WTC11 (cell line): Measurements from ENCODE around the gene HOXB3. TPM values are rescaled to one million over a fixed set of nuclear protein-coding genes. Genes with fewer than 3 reads are reported as not detected.

Experiments
- ATAC-seq: fragments of 200-7000 bp; cut with Tn5 transposase; 2 replicates; pipeline ENCODE4 v1.10.0; 2021; ENCODE audit warnings: mild to moderate bottlenecking, moderate library complexity
- CTCF ChIA-PET: fragments of 300-600 bp; sonication (Branson Sonifier 250); formaldehyde crosslinking; loops from one replicate; lab custom pipeline; 2021; ENCODE audit warnings: antibody characterized with exemption; lab: Charles Lee
- POLR2A ChIA-PET: fragments of 350-600 bp; sonication (Branson Sonifier 250); formaldehyde crosslinking; loops from one replicate; lab custom pipeline; 2021; ENCODE audit warnings: antibody characterized with exemption; lab: Charles Lee
- DNase-seq: peaks from one replicate; pipeline ENCODE4 v3.0.0; 2021; ENCODE audit warnings: low spot score
- H3K27ac Mint-ChIP-seq: 2 replicates; pipeline ENCODE4 v1.8.0; 2021; ENCODE audit warnings: mixed read lengths
- H3K27me3 Mint-ChIP-seq: 2 replicates; pipeline ENCODE4 v1.8.0; 2021; ENCODE audit warnings: low read depth, mild to moderate bottlenecking, moderate library complexity, mixed read lengths
- H3K36me3 Mint-ChIP-seq: 2 replicates; pipeline ENCODE4 v1.8.0; 2021; ENCODE audit warnings: mixed read lengths
- H3K4me1 Mint-ChIP-seq: 2 replicates; pipeline ENCODE4 v1.8.0; 2022; ENCODE audit warnings: mixed read lengths
- H3K4me3 Mint-ChIP-seq: 2 replicates; pipeline ENCODE4 v1.8.0; 2021; ENCODE audit warnings: mild to moderate bottlenecking, moderate library complexity, mixed read lengths
- H3K9me3 Mint-ChIP-seq: 2 replicates; pipeline ENCODE4 v1.8.0; 2021; ENCODE audit warnings: mixed read lengths
- ATF1 ChIP-seq: sonication (generic); formaldehyde crosslinking; IDR thresholded peaks from 2 replicates; pipeline ENCODE4 v1.8.1; 2023; ENCODE audit warnings: mild to moderate bottlenecking, moderate library complexity, missing genetic modification reagents
- CBFB ChIP-seq: sonication (generic); formaldehyde crosslinking; IDR thresholded peaks from 2 replicates; pipeline ENCODE4 v1.8.1; 2022; ENCODE audit warnings: mild to moderate bottlenecking, low read depth, missing genetic modification reagents
- CREB1 ChIP-seq: sonication (generic); formaldehyde crosslinking; IDR thresholded peaks from 2 replicates; pipeline ENCODE4 v1.8.0; 2023; ENCODE audit warnings: mild to moderate bottlenecking, missing genetic modification reagents
- ESRRA ChIP-seq: sonication (generic); formaldehyde crosslinking; IDR thresholded peaks from 2 replicates; pipeline ENCODE4 v1.8.1; 2022; ENCODE audit warnings: mild to moderate bottlenecking, missing genetic modification reagents, borderline replicate concordance
- FOXJ3 ChIP-seq: sonication (generic); formaldehyde crosslinking; IDR thresholded peaks from 2 replicates; pipeline ENCODE4 v1.9.0; 2021; ENCODE audit warnings: missing genetic modification reagents, mild to moderate bottlenecking, borderline replicate concordance
- KAT7 ChIP-seq: sonication (generic); formaldehyde crosslinking; IDR thresholded peaks from 2 replicates; pipeline ENCODE4 v1.8.1; 2023; ENCODE audit warnings: missing genetic modification reagents, mild to moderate bottlenecking, borderline replicate concordance
- MXD4 ChIP-seq: fragments of 250-450 bp; sonication (Bioruptor Pico); IDR thresholded peaks from 2 replicates; pipeline ENCODE4 v1.8.0; 2021; ENCODE audit warnings: mild to moderate bottlenecking, moderate library complexity, borderline replicate concordance
- NR3C1 ChIP-seq: sonication (generic); formaldehyde crosslinking; conservative IDR thresholded peaks from 2 replicates; pipeline ENCODE4 v1.8.1; 2023; ENCODE audit warnings: low read depth, mild to moderate bottlenecking, missing genetic modification reagents
- PRDM15 ChIP-seq: sonication (generic); formaldehyde crosslinking; IDR thresholded peaks from 2 replicates; pipeline ENCODE4 v1.8.0; 2022; ENCODE audit warnings: missing genetic modification reagents
- RORB ChIP-seq: fragments of 250-450 bp; sonication (Bioruptor Pico); IDR thresholded peaks from 2 replicates; pipeline ENCODE4 v1.9.0; 2021; ENCODE audit warnings: mild to moderate bottlenecking
- SMAD3 ChIP-seq: sonication (generic); formaldehyde crosslinking; IDR thresholded peaks from 2 replicates; pipeline ENCODE4 v1.8.0; 2022; ENCODE audit warnings: missing genetic modification reagents, mild to moderate bottlenecking, borderline replicate concordance
- ZNF232 ChIP-seq: sonication (generic); formaldehyde crosslinking; IDR thresholded peaks from 2 replicates; pipeline ENCODE4 v1.8.0; 2022; ENCODE audit warnings: mild to moderate bottlenecking, missing genetic modification reagents
- ZNF263 ChIP-seq: sonication (generic); formaldehyde crosslinking; IDR thresholded peaks from 2 replicates; pipeline ENCODE4 v1.8.1; 2022; ENCODE audit warnings: low read depth, mild to moderate bottlenecking, moderate library complexity, missing genetic modification reagents
- ZNF396 ChIP-seq: fragments of 250-450 bp; sonication (Bioruptor Pico); IDR thresholded peaks from 2 replicates; pipeline ENCODE4 v1.8.0; 2021; ENCODE audit warnings: mild to moderate bottlenecking, moderate library complexity, borderline replicate concordance
- ZNF423 ChIP-seq: fragments of 250-450 bp; sonication (Bioruptor Pico); IDR thresholded peaks from 2 replicates; pipeline ENCODE4 v2.1.2; 2022; ENCODE audit warnings: mild to moderate bottlenecking, moderate library complexity
- ZNF425 ChIP-seq: fragments of 250-450 bp; sonication (Bioruptor Pico); conservative IDR thresholded peaks from 2 replicates; pipeline ENCODE4 v1.9.0; 2021; ENCODE audit warnings: mild to moderate bottlenecking
- total RNA-seq: library from RNA; stranded (reverse); gene quantifications from 3 replicates; pipeline ENCODE4 v1.2.3, GENCODE V29; 2021
- TF ChIP-seq, protein P1 (sequence below): sonication (generic); formaldehyde crosslinking; IDR thresholded peaks from 2 replicates; pipeline ENCODE4 v1.8.0; 2023; ENCODE audit warnings: missing genetic modification reagents
- TF ChIP-seq, protein P2 (sequence below): sonication (generic); formaldehyde crosslinking; IDR thresholded peaks from 2 replicates; pipeline ENCODE4 v1.8.0; 2023; ENCODE audit warnings: mild to moderate bottlenecking, missing genetic modification reagents

The HOXB3 gene
- total RNA-seq, 1 experiment from 2014 or later, result 0.09 TPM

DNA sequence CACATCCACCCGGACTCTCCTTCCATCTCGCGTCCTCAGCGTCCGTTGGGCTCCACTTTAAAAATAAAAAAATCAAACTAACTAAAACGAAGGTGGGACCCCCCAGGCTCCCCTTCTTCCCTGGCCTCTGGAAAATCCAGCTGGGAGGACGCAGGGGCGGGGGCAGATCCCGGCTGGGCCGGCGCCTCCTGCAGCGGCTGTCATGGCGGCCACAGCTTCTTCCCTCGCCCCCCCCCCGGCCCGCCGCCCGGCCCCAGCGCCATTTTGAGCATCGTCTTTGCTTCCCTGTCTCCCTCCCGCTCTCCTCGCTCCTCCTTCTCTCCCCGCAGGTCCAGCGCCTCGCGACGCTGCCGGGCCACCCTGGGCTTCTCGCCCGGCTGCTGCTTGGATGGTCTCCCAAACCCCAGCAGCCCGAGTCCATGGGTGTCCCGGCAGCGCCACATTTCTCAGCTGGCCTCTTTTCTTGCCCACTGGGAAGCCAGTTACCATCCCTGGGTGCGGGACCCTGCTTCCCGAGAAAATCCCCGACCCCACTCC lies 48.4 kb downstream of the HOXB3 start:
- Mint-ChIP-seq H3K27me3 (peaks cover 95% of the 10 kb centered on the region), H3K4me1 (peaks cover 53% of the 10 kb centered on the region), H3K36me3 (no peaks in the 10 kb centered on the region), H3K9me3 (no peaks in the 10 kb centered on the region), H3K27ac (no peak overlapping the region), H3K4me3 (peak overlapping the region; percentile 73)
- CTCF ChIA-PET, result interaction anchor here (0.6 to 1.5 kb wide), 4 partner anchors 12 to 197 kb away, joined by 3 to 5 read pairs (median 4); no protein-coding TSS in a partner anchor
- TF ChIP-seq ZNF423 (CRISPR knock-in tag) (0 out of 2 replicates have a peak, but pooled peaks have one; percentile 5), NR3C1 (no peak)
- ATAC-seq (no peak), DNase-seq (no peak)
- POLR2A ChIA-PET, result no interaction called here

DNA sequence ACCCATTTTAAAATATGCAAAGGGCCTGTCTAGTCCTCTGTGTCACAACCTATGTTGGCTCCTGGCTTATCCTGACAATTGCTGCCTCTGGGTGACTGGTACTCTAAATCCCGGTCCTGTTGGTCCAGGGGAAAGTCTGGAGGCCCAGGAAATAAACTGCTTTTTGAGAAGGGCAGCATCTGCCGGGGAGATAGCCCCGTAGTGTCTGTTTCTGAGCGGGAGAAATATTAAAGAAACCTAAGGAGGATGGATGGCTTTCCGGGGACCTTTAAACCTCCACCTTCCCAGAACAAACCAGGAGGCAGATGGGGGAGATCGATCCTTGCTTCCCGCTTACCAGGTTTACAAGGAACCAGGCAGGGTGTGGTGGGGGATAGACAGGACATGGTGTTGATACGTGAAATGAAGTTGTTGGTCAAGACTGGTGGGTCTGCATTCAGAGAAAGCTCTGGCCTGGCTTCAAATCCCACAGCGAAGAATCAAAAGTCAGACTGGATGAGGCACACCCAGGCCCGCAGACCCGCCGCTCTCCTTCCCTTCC lies 48.9 kb downstream of the HOXB3 start:
- no peak overlapping the region for H3K27ac Mint-ChIP-seq
- H3K4me3 Mint-ChIP-seq, result peak overlapping the region; percentile 73
- peaks cover 94% of the 10 kb centered on the region for H3K27me3 Mint-ChIP-seq
- H3K9me3 Mint-ChIP-seq, result no peaks in the 10 kb centered on the region
- POLR2A ChIA-PET, result no interaction called here
- H3K4me1 Mint-ChIP-seq, result peaks cover 49% of the 10 kb centered on the region
- H3K36me3 Mint-ChIP-seq, result no peaks in the 10 kb centered on the region
- TF ChIP-seq, protein P1, sequence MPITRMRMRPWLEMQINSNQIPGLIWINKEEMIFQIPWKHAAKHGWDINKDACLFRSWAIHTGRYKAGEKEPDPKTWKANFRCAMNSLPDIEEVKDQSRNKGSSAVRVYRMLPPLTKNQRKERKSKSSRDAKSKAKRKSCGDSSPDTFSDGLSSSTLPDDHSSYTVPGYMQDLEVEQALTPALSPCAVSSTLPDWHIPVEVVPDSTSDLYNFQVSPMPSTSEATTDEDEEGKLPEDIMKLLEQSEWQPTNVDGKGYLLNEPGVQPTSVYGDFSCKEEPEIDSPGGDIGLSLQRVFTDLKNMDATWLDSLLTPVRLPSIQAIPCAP (CRISPR knock-in tag), result no peak
- no peak for TF ChIP-seq CBFB (CRISPR knock-in tag)
- TF ChIP-seq CREB1 (CRISPR knock-in tag), result no peak
- TF ChIP-seq, protein P2, sequence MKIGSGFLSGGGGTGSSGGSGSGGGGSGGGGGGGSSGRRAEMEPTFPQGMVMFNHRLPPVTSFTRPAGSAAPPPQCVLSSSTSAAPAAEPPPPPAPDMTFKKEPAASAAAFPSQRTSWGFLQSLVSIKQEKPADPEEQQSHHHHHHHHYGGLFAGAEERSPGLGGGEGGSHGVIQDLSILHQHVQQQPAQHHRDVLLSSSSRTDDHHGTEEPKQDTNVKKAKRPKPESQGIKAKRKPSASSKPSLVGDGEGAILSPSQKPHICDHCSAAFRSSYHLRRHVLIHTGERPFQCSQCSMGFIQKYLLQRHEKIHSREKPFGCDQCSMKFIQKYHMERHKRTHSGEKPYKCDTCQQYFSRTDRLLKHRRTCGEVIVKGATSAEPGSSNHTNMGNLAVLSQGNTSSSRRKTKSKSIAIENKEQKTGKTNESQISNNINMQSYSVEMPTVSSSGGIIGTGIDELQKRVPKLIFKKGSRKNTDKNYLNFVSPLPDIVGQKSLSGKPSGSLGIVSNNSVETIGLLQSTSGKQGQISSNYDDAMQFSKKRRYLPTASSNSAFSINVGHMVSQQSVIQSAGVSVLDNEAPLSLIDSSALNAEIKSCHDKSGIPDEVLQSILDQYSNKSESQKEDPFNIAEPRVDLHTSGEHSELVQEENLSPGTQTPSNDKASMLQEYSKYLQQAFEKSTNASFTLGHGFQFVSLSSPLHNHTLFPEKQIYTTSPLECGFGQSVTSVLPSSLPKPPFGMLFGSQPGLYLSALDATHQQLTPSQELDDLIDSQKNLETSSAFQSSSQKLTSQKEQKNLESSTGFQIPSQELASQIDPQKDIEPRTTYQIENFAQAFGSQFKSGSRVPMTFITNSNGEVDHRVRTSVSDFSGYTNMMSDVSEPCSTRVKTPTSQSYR, result no peak
- TF ChIP-seq, all 79 proteins: peak for 0
- DNase-seq (no peak), ATAC-seq (no peak)
- CTCF ChIA-PET, result interaction anchor here (0.6 to 1.5 kb wide), 4 partner anchors 12 to 197 kb away, joined by 3 to 5 read pairs (median 4); no protein-coding TSS in a partner anchor

- Mint-ChIP-seq H3K4me3 (no peak overlapping the region), H3K36me3 (no peaks in the 10 kb centered on the region), H3K27me3 (peaks cover 91% of the 10 kb centered on the region), H3K27ac (no peak overlapping the region), H3K9me3 (no peaks in the 10 kb centered on the region), H3K4me1 (peaks cover 40% of the 10 kb centered on the region)
- ATAC-seq (no peak), DNase-seq (no peak)
- POLR2A ChIA-PET, result no interaction called here
- no peak for TF ChIP-seq SMAD3
- no peak for TF ChIP-seq ZNF396
- no peak for TF ChIP-seq CREB1 (CRISPR knock-in tag)
- TF ChIP-seq ZNF425 (CRISPR knock-in tag), result no peak
- TF ChIP-seq ZNF232 (CRISPR knock-in tag), result no peak
- no peak for TF ChIP-seq MXD4 (CRISPR knock-in tag)
- TF ChIP-seq ATF1 (CRISPR knock-in tag), result no peak
- TF ChIP-seq KAT7 (CRISPR knock-in tag), result no peak
- TF ChIP-seq RORB (CRISPR knock-in tag), result no peak
- TF ChIP-seq PRDM15 (CRISPR knock-in tag), result no peak
- no peak for TF ChIP-seq FOXJ3 (CRISPR knock-in tag)
- no peak for TF ChIP-seq ESRRA (CRISPR knock-in tag)
- TF ChIP-seq ZNF263 (CRISPR knock-in tag), result no peak
- CTCF ChIA-PET, result interaction anchor here (0.6 to 1.2 kb wide), 3 partner anchors 9 to 113 kb away, joined by 3 read pairs; no protein-coding TSS in a partner anchor
Measured at GRCh38 chr17:48540213-48540612, 49.8 kb downstream of the HOXB3 start.
